ENCODE data around the gene SPTB.

- TF ChIP-seq ZNF274 (IDR thresholded peaks at IDR 0.05; ENCODE audit: low read depth, low read length) (no peak), YY1 (IDR thresholded peaks at IDR 0.05; ENCODE audit: insufficient read depth, insufficient read length) (no peak)
Observed at GRCh38 chr14:64865992-64866391, 13.7 kb downstream of the SPTB start.

All from NT2/D1 (cell line).